ENCODE data around the gene ZNRF3.
"Not testable (repeated sequence)": the region's sequence is repeated elsewhere in the genome, so short reads cannot be mapped to it uniquely, and the experiment has no call there.

Gene ZNRF3

GRCh38 chr22:29065468-29066190 is 182.3 kb downstream of the ZNRF3 start:
- DNase-seq (ENCODE audit: low read depth, low spot score) = no peak

GRCh38 chr22:29069463-29069862 is 186.1 kb downstream of the ZNRF3 start:
- DNase-seq (ENCODE audit: low read depth, low spot score) = no peak

GRCh38 chr22:29070490-29070889 is 187.1 kb downstream of the ZNRF3 start:
- no peak for DNase-seq (ENCODE audit: low read depth, low spot score)

DNA sequence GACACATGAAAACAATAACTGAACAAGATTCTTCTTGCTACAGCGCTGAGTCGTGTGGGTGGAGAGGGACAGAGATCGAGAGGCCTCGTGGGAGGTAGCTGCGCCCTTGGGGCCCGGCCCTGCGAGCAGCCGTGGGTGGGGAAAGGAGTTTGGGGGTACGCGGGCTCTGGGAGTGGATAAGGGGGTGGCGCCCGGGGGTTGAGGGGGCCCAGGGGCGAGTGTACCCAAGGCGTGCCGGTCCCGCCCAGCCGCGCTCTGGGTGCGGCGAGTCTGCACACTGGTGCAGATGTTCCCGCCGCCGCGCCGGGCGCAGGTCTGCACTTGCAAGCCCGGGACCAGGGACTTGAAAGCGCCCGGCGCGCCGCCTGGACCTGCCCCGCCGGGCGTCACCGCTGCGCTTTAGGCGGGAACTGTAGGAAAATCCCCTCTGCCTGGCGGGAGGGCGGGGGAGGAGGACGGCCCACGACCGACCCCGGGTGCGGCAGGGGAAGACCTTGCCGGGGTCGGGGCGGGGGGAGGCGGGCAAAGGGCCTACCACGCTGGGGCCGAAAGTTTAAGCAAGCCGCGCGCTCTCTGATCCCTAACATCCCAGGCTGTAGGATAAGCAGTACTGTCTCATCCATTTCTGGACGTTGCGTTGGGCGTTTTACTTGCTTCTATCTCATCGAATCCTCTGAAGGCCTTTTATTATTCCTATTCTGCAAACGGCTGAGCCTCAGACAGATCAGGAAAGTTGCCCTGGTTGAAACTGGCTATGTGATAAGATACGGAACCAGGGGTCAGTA is 188.1 kb downstream of the ZNRF3 start:
- DNase-seq (ENCODE audit: low read depth, low spot score) = no peak

DNA sequence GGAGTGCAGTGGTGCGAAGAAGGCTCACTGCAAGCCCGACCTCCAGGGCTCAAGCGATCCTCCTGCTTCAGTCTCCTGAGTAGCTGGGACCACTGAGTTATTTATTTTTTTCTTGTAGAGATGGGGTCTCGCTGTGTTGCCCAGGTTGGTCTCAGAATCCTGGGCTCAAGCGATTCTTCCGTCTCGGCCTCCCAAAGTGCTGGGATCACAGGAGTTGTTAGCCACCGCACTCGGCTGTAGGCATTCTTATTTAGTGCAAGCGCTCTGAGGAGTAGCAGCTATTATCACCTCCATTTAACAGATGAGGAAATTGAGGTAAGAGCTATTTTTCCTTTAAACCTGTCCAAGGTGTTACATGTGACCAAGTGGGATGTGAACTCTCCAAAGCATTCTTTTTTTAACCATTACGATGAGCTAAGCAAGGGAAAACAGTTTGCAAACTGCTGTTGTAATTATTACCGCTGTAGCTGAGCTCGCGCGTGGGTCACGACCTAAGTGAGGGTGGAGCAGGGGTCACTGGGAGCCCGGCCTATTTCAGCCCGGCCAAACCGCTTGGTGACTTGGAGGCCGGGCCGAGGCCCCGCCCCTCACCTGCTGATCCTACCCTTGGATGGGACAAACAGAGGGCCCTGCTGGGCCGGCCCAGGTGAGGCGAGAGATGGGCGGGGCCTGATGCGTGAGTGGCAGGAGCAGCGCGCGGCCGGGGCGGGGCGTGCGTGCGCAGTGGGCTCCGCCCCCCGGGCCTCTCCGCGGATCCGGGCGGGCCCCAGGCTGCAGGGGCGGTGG is 189.0 kb downstream of the ZNRF3 start:
- peak; percentile 61 for DNase-seq (ENCODE audit: low read depth, low spot score)

- DNase-seq (ENCODE audit: low read depth, low spot score) = no peak
Observed at GRCh38 chr22:29072979-29073617, 189.7 kb downstream of the ZNRF3 start, which contains the start of gene KREMEN1. KREMEN1 (plus strand) TSS chr22:29073035; CDS start chr22:29073131, 96 bp downstream.

DNA sequence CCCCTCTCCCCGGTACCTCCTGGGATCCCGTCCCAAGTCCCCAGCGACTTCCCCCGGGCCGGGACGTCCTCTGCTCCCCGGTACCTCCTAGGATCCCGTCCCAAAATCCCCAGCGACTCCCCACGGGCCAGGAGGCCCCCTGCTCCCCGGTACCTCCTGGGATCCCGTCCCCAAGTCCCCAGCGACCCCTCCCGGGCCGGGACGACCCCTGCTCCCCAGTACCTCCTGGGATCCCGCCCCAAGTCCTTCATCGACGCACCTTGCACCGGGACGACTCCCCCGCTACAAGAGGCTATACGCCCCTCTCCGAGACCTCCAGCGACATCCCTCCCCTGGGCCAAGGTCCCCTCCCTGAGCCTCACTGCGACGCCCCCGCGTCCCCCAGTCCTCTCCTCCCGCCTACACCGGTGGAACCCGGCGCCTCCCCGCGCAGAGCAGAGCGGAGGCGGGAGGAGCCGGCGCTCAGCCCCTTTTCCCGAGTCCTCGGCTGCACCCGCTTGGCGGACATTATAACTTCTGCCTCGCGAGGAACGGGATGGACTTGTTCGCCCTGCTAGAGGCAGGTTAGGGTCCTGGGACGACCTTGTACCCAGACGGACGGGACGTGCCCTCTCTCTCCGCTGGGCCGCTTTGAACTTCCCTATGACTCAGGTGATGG is 190.4 kb downstream of the ZNRF3 start:
- DNase-seq (ENCODE audit: low read depth, low spot score) = no peak

DNA sequence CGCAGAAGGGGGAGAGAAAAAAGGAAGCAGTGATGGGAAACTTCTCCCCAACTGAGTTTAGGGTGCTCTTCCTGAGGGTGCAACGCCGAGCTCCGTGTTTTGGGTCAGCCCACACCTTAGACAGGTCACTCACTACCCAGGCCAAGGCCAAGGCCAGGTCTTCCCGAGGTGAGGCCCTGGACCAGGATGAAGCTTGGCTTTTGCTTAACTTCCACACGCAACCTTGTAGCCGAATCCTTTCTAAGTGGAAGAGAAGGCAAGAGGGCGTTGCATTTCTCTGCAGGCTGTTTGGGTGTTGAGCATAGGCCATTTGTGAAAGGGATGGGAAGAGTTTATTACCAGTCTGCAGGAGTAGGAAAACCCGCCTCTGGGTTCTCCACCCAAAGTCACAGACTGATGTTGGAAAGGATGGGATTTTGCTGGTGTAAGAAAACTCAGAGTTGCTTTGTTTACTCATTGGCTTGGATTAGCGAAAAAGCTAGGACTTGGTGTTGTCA is 191.0 kb downstream of the ZNRF3 start:
- no peak for DNase-seq (ENCODE audit: low read depth, low spot score)

DNA sequence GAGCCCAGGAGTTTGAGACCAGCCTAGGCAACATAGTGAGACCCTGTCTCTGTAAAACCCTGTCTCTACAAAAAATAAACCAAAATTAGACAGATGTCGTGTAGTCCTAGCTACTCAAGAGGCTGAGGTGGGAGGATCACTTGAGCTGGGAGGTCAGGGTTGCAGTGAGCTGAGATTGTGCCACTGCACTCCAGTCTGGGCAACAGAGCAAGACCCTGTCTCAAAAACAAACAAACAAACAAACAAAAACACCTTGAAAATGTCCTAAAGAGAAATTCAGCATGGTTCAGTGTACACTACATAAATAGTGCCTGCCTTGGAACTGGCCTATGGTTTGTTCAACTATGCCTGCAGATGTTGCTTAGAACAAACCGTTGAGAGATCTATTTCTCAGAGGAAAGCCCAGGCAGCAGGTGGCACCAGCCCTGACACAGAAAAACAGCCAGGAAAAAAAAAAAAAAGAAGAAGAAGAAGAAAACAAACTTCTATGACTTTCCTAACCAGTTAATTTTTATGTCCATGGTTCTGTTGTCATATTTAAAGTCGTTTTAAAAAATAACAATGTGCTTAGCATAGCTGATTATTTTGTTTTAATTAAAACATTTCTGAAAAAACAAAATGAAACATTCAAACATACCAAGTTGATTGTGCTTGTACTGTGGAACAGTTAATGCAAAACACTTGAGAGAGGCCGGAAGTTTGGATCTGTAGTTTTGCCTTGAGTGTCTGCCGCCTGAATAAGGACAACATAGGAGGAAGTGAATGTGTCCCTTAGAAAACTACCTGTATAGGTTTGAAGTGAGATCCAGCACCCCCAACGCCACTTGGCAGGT is 194.9 kb downstream of the ZNRF3 start:
- no peak for DNase-seq (ENCODE audit: low read depth, low spot score)

- no peak for DNase-seq (ENCODE audit: low read depth, low spot score)
Observed at GRCh38 chr22:29078869-29079207, 195.5 kb downstream of the ZNRF3 start.

DNA sequence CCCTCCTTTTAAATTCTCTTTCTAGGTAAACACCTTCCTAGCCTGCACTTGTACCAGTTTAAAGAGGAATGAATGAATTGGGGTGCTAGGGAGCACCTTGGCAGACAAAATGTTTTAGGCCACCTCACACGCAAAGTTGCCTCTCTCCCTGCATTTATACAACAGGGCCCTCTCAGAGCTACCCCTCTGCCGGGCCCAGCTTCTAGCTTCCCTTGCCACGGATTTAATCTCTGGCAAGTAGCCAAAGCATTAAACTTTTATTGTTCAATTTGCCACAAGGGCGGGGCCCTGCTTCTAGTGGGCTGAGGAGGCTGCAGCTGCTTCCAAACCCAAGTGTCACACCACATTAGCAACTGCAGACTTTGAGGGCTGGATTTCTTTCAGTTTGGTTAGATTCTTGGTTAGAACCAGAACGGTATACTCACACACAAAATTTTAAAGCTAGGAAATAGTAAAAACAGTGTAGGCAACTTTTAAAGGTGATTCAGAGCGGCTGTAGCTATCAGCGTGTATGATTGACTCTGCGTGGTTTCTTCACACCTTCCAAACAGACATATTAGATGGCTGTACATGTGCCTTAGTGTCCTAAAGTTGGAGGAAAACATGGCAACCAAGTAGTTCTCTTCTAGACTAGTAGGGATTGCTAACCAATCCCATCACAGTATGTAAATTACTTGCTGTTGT is 196.0 kb downstream of the ZNRF3 start:
- no peak for DNase-seq (ENCODE audit: low read depth, low spot score)

- DNase-seq (ENCODE audit: low read depth, low spot score) = no peak
Observed at GRCh38 chr22:29080106-29080975, 197.0 kb downstream of the ZNRF3 start.

GRCh38 chr22:29081517-29082236 is 198.3 kb downstream of the ZNRF3 start:
- DNase-seq (ENCODE audit: low read depth, low spot score) = no peak

DNA sequence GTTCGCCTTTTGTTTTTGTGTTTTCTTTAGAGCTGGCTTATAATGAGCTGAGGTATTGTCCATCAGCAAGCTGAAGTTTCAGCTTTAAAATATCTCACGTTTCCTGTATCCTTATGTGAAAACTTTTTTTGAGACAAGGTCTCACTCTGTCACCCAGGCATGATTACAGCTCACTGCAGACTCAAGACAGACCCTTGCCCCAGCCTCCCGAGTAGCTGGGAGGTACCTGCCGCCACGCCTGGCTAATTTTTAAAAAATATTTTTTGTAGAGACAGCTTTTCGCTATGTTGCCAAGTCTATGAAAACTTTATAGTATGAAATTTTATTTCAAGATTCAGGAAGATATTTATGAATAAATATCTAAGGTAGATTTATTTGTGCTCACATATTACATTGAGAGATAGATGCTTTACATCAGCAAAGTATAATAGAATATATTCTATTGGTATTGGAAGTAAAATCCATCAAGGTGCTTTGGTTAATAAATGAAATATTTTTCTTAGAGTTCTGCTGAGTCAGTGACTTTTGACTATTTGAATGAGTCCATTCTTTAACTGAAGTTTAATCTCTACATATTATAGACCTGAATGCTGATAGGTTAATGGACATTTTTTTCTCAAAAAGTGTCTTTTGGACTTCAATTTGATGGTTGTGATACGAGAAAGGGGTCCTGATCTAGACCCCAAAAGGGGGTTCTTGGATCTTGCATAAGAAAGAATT is 199.6 kb downstream of the ZNRF3 start:
- no peak for DNase-seq (ENCODE audit: low read depth, low spot score)

- DNase-seq (ENCODE audit: low read depth, low spot score) = not testable (repeated sequence)
Observed at GRCh38 chr22:29083576-29083932, 200.2 kb downstream of the ZNRF3 start.

- DNase-seq (ENCODE audit: low read depth, low spot score) = no peak
Observed at GRCh38 chr22:29083933-29084591, 200.7 kb downstream of the ZNRF3 start.

DNA sequence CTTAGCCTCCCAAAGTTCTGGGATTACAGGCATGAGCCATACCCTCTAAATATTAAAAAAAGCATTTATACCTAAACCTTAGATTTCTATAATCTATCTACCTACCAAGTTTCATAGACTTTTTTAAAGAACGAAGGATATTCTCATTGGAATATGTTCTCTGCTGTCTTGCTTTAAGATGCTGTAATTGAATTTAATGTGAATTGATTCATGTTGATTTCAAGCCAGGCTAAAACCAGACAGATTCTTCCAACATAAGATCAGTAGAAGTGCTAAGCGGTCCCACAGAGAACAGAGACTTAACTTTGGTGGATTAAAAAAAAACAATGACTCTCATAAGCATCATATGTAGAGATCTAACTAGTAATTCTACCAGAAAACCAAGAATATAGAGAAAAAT is 203.6 kb downstream of the ZNRF3 start:
- DNase-seq (ENCODE audit: low read depth, low spot score) = no peak
